ENCODE data around the gene AP2A2. TPM values are rescaled to one million over a fixed set of nuclear protein-coding genes. Genes with fewer than 3 reads are reported as not detected.

The AP2A2 gene
- total RNA-seq, 1 experiment from 2014 or later, result 123 TPM

- H3K4me1 ChIP-seq (ENCODE audit: control insufficient read depth, insufficient read depth, low read length), result no peaks in the 10 kb centered on the region; the same call in 1 of the 2 replicates
- no peak overlapping the region for H3K27ac ChIP-seq (ENCODE audit: low read length)
- no peak overlapping the region for H3K4me3 ChIP-seq (ENCODE audit: low read depth in 2 of 2, low read length in 2 of 2)
- no TSS peak for BruUV-seq (replicated peaks)
- in situ Hi-C loops (cut with HindIII; ENCODE audit: low pct_unique_long_range_greater_than_20kb, low sequenced_read_pairs), result no loop called here
- H3K9me3 ChIP-seq (ENCODE audit: control insufficient read depth, insufficient read depth, low read depth, low read length), result no peaks in the 10 kb centered on the region
- TF ChIP-seq POLR2AphosphoS5 (IDR thresholded peaks at IDR 0.05; ENCODE audit: low read depth, low read length) (no peak), REST (IDR thresholded peaks at IDR 0.05; ENCODE audit: insufficient read depth in 1 of 2, low read depth in 2 of 2, low read length in 1 of 2) (no peak)
- TF ChIP-seq, protein P1, sequence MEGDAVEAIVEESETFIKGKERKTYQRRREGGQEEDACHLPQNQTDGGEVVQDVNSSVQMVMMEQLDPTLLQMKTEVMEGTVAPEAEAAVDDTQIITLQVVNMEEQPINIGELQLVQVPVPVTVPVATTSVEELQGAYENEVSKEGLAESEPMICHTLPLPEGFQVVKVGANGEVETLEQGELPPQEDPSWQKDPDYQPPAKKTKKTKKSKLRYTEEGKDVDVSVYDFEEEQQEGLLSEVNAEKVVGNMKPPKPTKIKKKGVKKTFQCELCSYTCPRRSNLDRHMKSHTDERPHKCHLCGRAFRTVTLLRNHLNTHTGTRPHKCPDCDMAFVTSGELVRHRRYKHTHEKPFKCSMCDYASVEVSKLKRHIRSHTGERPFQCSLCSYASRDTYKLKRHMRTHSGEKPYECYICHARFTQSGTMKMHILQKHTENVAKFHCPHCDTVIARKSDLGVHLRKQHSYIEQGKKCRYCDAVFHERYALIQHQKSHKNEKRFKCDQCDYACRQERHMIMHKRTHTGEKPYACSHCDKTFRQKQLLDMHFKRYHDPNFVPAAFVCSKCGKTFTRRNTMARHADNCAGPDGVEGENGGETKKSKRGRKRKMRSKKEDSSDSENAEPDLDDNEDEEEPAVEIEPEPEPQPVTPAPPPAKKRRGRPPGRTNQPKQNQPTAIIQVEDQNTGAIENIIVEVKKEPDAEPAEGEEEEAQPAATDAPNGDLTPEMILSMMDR (IDR thresholded peaks at IDR 0.05), result no peak
- ChIA-PET CTCF (interaction anchor here (0.6 kb wide), 1 partner anchor 109 kb away, joined by 3 read pairs; no protein-coding TSS in a partner anchor), POLR2A (no interaction called here)
- intact Hi-C loops (cut with micrococcal nuclease; ENCODE audit: unreplicated experiment), result no loop called here
- H3K27me3 ChIP-seq (ENCODE audit: control insufficient read depth, insufficient read depth, low read length), result no peaks in the 10 kb centered on the region
- no peak for DNase-seq (ENCODE audit: low read depth, low spot score)
- no peaks in the 10 kb centered on the region for H3K36me3 ChIP-seq (ENCODE audit: control insufficient read depth, insufficient read depth, low read length)
- ATAC-seq, result no peak
These were observed 102.9 kb downstream of the AP2A2 start for GRCh38 chr11:1028616-1029015.

GRCh38 chr11:1029051-1029450, 103.4 kb downstream of the AP2A2 start:
- no peaks in the 10 kb centered on the region for H3K9me3 ChIP-seq (ENCODE audit: control insufficient read depth, insufficient read depth, low read depth, low read length)
- ATAC-seq, result no peak; the same call in 1 of the 2 replicates
- H3K4me1 ChIP-seq (ENCODE audit: control insufficient read depth, insufficient read depth, low read length), result peaks cover 2% of the 10 kb centered on the region; the same call in 1 of the 2 replicates
- intact Hi-C loops (cut with micrococcal nuclease; ENCODE audit: unreplicated experiment), result no loop called here
- TF ChIP-seq SIN3A (IDR thresholded peaks at IDR 0.05; ENCODE audit: borderline replicate concordance, insufficient read depth, low read depth, low read length), result no peak
- TF ChIP-seq TCF7L2 (IDR thresholded peaks at IDR 0.05; ENCODE audit: low read depth, low read length), result no peak
- TF ChIP-seq, protein P1 (IDR thresholded peaks at IDR 0.05), result no peak
- TF ChIP-seq REST (IDR thresholded peaks at IDR 0.05; ENCODE audit: insufficient read depth in 1 of 2, low read depth in 2 of 2, low read length in 1 of 2), result no peak
- TF ChIP-seq POLR2AphosphoS5 (IDR thresholded peaks at IDR 0.05; ENCODE audit: low read depth, low read length), result no peak
- no peaks in the 10 kb centered on the region for H3K36me3 ChIP-seq (ENCODE audit: control insufficient read depth, insufficient read depth, low read length)
- in situ Hi-C loops (cut with HindIII; ENCODE audit: low pct_unique_long_range_greater_than_20kb, low sequenced_read_pairs), result no loop called here
- CTCF ChIA-PET, result interaction anchor here (1.1 kb wide), 1 partner anchor 131 kb away, joined by 3 read pairs; no protein-coding TSS in a partner anchor
- H3K4me3 ChIP-seq (ENCODE audit: low read depth in 2 of 2, low read length in 2 of 2), result no peak overlapping the region
- POLR2A ChIA-PET, result no interaction called here
- no TSS peak for BruUV-seq (replicated peaks)
- H3K27me3 ChIP-seq (ENCODE audit: control insufficient read depth, insufficient read depth, low read length), result no peaks in the 10 kb centered on the region
- no peak for DNase-seq (ENCODE audit: low read depth, low spot score)
- H3K27ac ChIP-seq (ENCODE audit: low read length), result no peak overlapping the region
